GM21529 (cell line): ENCODE measurements around the gene CFAP73.

Experiments
- ATAC-seq: cut with Tn5 transposase; IDR thresholded peaks from one replicate; pipeline ENCODE4 v1.9.1; 2021; ENCODE audit not compliant: unreplicated experiment

CFAP73 gene

GRCh38 chr12:113119980-113120669 is 29.4 kb upstream of the CFAP73 start:
- ATAC-seq, result no peak

- no peak for ATAC-seq
Observed at GRCh38 chr12:113120670-113121370, 28.7 kb upstream of the CFAP73 start.

- ATAC-seq, result no peak
Observed at GRCh38 chr12:113127791-113128199, 21.7 kb upstream of the CFAP73 start.

- no peak for ATAC-seq
Observed at GRCh38 chr12:113128802-113129663, 20.5 kb upstream of the CFAP73 start.

GRCh38 chr12:113129664-113130456 is 19.7 kb upstream of the CFAP73 start:
- no peak for ATAC-seq

- ATAC-seq, result no peak
Observed at GRCh38 chr12:113130457-113131135, 18.9 kb upstream of the CFAP73 start.

- ATAC-seq, result no peak
Observed at GRCh38 chr12:113131556-113131955, 18.0 kb upstream of the CFAP73 start.

- ATAC-seq, result no peak
Observed at GRCh38 chr12:113133036-113133435, 16.5 kb upstream of the CFAP73 start.

- no peak for ATAC-seq
Observed at GRCh38 chr12:113133666-113134065, 15.9 kb upstream of the CFAP73 start.

GRCh38 chr12:113134071-113134470 is 15.5 kb upstream of the CFAP73 start:
- ATAC-seq, result no peak

- no peak for ATAC-seq
Observed at GRCh38 chr12:113134521-113134951, 15.0 kb upstream of the CFAP73 start.

GRCh38 chr12:113135178-113136127 is 14.1 kb upstream of the CFAP73 start, which contains the start of gene RASAL1:
TSS of gene RASAL1 (minus strand) at chr12:113135761. CDS start at chr12:113135462, 299 bp downstream.
- ATAC-seq, result peak; percentile 52

- peak; percentile 12 for ATAC-seq
Observed at GRCh38 chr12:113136128-113136989, 13.2 kb upstream of the CFAP73 start.

- no peak for ATAC-seq
Observed at GRCh38 chr12:113136990-113137511, 12.5 kb upstream of the CFAP73 start.

- ATAC-seq, result no peak
Observed at GRCh38 chr12:113137861-113138783, 11.4 kb upstream of the CFAP73 start.

GRCh38 chr12:113138826-113139225 is 10.7 kb upstream of the CFAP73 start:
- no peak for ATAC-seq

- no peak for ATAC-seq
Observed at GRCh38 chr12:113140706-113141105, 8.8 kb upstream of the CFAP73 start.
